GM12801 (cell line): ENCODE results near the gene MPRIP.

Experiments
- CTCF ChIP-seq: IDR thresholded peaks from one replicate; pipeline ENCODE4 v1.5.1; 2011; ENCODE audit warnings: control low read depth; ENCODE audit not compliant: insufficient read length; ENCODE audit errors: extremely low read depth

MPRIP gene

GRCh38 chr17:17186551-17187505 is 144.6 kb downstream of the MPRIP start:
- no peak for TF ChIP-seq CTCF

- no peak for TF ChIP-seq CTCF
Observed at GRCh38 chr17:17188586-17188985, 146.3 kb downstream of the MPRIP start.

GRCh38 chr17:17189559-17189958 is 147.3 kb downstream of the MPRIP start:
- no peak for TF ChIP-seq CTCF

- TF ChIP-seq CTCF: no peak
Observed at GRCh38 chr17:17190188-17190587, 147.9 kb downstream of the MPRIP start.

- no peak for TF ChIP-seq CTCF
Observed at GRCh38 chr17:17191346-17191792, 149.1 kb downstream of the MPRIP start.

- no peak for TF ChIP-seq CTCF
Observed at GRCh38 chr17:17191961-17192381, 149.7 kb downstream of the MPRIP start.

GRCh38 chr17:17196776-17197175 is 154.5 kb downstream of the MPRIP start:
- no peak for TF ChIP-seq CTCF
